H9 (cell line): ENCODE measurements around the gene MIR17HG. TPM values are rescaled to one million over a fixed set of nuclear protein-coding genes. Genes with fewer than 3 reads are reported as not detected.
"Not testable (repeated sequence)": the region's sequence is repeated elsewhere in the genome, so short reads cannot be mapped to it uniquely, and the experiment has no call there.

ENCODE experiments used
- DNase-seq: peaks from one replicate; pipeline ENCODE4 v3.0.0-alpha.2; 2017
- H2AFZ ChIP-seq: one replicate; pipeline ENCODE4 v1.6.1; 2013; ENCODE audit warnings: mild to moderate bottlenecking, low read length, control low read depth, moderate library complexity
- H2AK5ac ChIP-seq: 2 replicates; pipeline ENCODE4 v1.6.1; 2013; ENCODE audit warnings: low read length, control low read depth, mixed read lengths; ENCODE audit not compliant: insufficient read length
- H2BK120ac ChIP-seq: one replicate; pipeline ENCODE4 v1.6.1; 2013; ENCODE audit warnings: low read depth, mild to moderate bottlenecking, low read length, control low read depth, inconsistent platforms; ENCODE audit not compliant: poor library complexity, severe bottlenecking
- H2BK12ac ChIP-seq: 2 replicates; pipeline ENCODE4 v1.6.1; 2013; ENCODE audit warnings: low read length, control low read depth, mixed read lengths, low read depth; ENCODE audit not compliant: insufficient read length
- H2BK15ac ChIP-seq: 2 replicates; pipeline ENCODE4 v1.6.1; 2013; ENCODE audit warnings: low read depth, low read length, control low read depth
- H2BK20ac ChIP-seq: one replicate; pipeline ENCODE4 v1.6.1; 2013; ENCODE audit warnings: low read depth, mild to moderate bottlenecking, low read length, control low read depth, inconsistent platforms; ENCODE audit not compliant: poor library complexity, severe bottlenecking
- H2BK5ac ChIP-seq: 2 replicates; pipeline ENCODE4 v1.6.1; 2013; ENCODE audit warnings: low read length, control low read depth, mixed read lengths; ENCODE audit not compliant: insufficient read length
- H3K14ac ChIP-seq: 2 replicates; pipeline ENCODE4 v1.6.1; 2013; ENCODE audit warnings: low read length, control low read depth; ENCODE audit not compliant: insufficient read depth
- H3K18ac ChIP-seq: 2 replicates; pipeline ENCODE4 v1.6.1; 2013; ENCODE audit warnings: low read depth, mild to moderate bottlenecking, mixed read lengths, low read length, control low read depth; ENCODE audit not compliant: insufficient read length
- H3K23ac ChIP-seq: 2 replicates; pipeline ENCODE4 v1.6.1; 2013; ENCODE audit warnings: low read length, control low read depth, mixed read lengths, low read depth; ENCODE audit not compliant: insufficient read length
- H3K23me2 ChIP-seq: 2 replicates; pipeline ENCODE4 v1.6.1; 2013; ENCODE audit warnings: low read depth, mild to moderate bottlenecking, mixed read lengths, low read length, control low read depth; ENCODE audit not compliant: insufficient read length, poor library complexity, severe bottlenecking
- H3K27ac ChIP-seq: 2 replicates; pipeline ENCODE4 v1.5.1; 2013; ENCODE audit warnings: low read length, control low read depth, mixed read lengths, low read depth; ENCODE audit not compliant: insufficient read length
- H3K27me3 ChIP-seq: 2 replicates; pipeline ENCODE4 v1.6.1; 2013; ENCODE audit warnings: low read length, control low read depth, inconsistent platforms; ENCODE audit not compliant: insufficient read depth
- H3K4ac ChIP-seq: 2 replicates; pipeline ENCODE4 v1.6.1; 2013; ENCODE audit warnings: low read depth, mild to moderate bottlenecking, control low read depth, inconsistent platforms, low read length, moderate library complexity
- H3K4me1 ChIP-seq: 2 replicates; pipeline ENCODE4 v1.6.1; 2013; ENCODE audit warnings: low read length, control low read depth, inconsistent platforms; ENCODE audit not compliant: insufficient read depth
- H3K4me2 ChIP-seq: 2 replicates; pipeline ENCODE4 v1.6.1; 2013; ENCODE audit warnings: low read length, control low read depth, mixed read lengths; ENCODE audit not compliant: insufficient read length, insufficient read depth
- H3K56ac ChIP-seq: 2 replicates; pipeline ENCODE4 v1.6.1; 2013; ENCODE audit warnings: low read depth, mild to moderate bottlenecking, mixed read lengths, low read length, control low read depth; ENCODE audit not compliant: insufficient read length
- H3K79me1 ChIP-seq: 2 replicates; pipeline ENCODE4 v1.6.1; 2013; ENCODE audit warnings: low read depth, mild to moderate bottlenecking, moderate library complexity, low read length, control low read depth, inconsistent platforms; ENCODE audit not compliant: insufficient read depth, poor library complexity, severe bottlenecking
- H3K79me2 ChIP-seq: 2 replicates; pipeline ENCODE4 v1.6.1; 2013; ENCODE audit warnings: low read length, control low read depth, inconsistent platforms; ENCODE audit not compliant: insufficient read depth
- H3K9ac ChIP-seq: 2 replicates; pipeline ENCODE4 v1.6.1; 2013; ENCODE audit warnings: low read length, control low read depth, mixed read lengths; ENCODE audit not compliant: insufficient read length; ENCODE audit errors: extremely low read depth
- H3K9me3 ChIP-seq: one replicate; pipeline ENCODE4 v1.6.1; 2013; ENCODE audit warnings: low read depth, low read length, inconsistent platforms; ENCODE audit not compliant: control insufficient read depth
- H3T11ph ChIP-seq: one replicate; pipeline ENCODE4 v1.6.1; 2013; ENCODE audit warnings: mild to moderate bottlenecking, low read length, control low read depth, inconsistent platforms
- H4K20me1 ChIP-seq: one replicate; pipeline ENCODE4 v1.6.1; 2013; ENCODE audit not compliant: control insufficient read depth, insufficient read length, insufficient read depth
- H4K5ac ChIP-seq: 2 replicates; pipeline ENCODE4 v1.6.1; 2013; ENCODE audit warnings: low read depth, mild to moderate bottlenecking, mixed read lengths, low read length, control low read depth; ENCODE audit not compliant: insufficient read length
- H4K8ac ChIP-seq: replicated peaks from 2 replicates; pipeline ENCODE4 v1.6.1; 2013; ENCODE audit warnings: low read length, control low read depth, mixed read lengths, low read depth; ENCODE audit not compliant: insufficient read length
- H4K91ac ChIP-seq: 2 replicates; pipeline ENCODE4 v1.6.1; 2013; ENCODE audit warnings: low read depth, mild to moderate bottlenecking, moderate library complexity, mixed read lengths, low read length, control low read depth; ENCODE audit not compliant: insufficient read length
- H3K27ac Mint-ChIP-seq, 3 experiments: 2 replicates in 2 of 3; 3 replicates in 1 of 3; pipeline ENCODE4 v1.8.0; 2020 to 2021; ENCODE audit warnings: mixed read lengths in 3 of 3, mild to moderate bottlenecking in 1 of 3, moderate library complexity in 1 of 3
- H3K27me3 Mint-ChIP-seq: 2 replicates; pipeline ENCODE4 v1.8.0; 2021; ENCODE audit warnings: low read depth, mild to moderate bottlenecking, moderate library complexity, mixed read lengths
- H3K36me3 Mint-ChIP-seq, 3 experiments: 2 replicates in 2 of 3; 3 replicates in 1 of 3; pipeline ENCODE4 v1.8.0; 2020 to 2021; ENCODE audit warnings: low read depth in 3 of 3, mixed read lengths in 3 of 3; ENCODE audit not compliant: insufficient read depth in 1 of 3
- H3K4me1 Mint-ChIP-seq, 2 experiments: 2 replicates each; pipeline ENCODE4 v1.8.0; 2020; ENCODE audit warnings: mixed read lengths in 2 of 2
- H3K4me3 Mint-ChIP-seq, 2 experiments: 2 replicates in 1 of 2; 3 replicates in 1 of 2; pipeline ENCODE4 v1.8.0; 2020 to 2021; ENCODE audit warnings: mild to moderate bottlenecking in 2 of 2, mixed read lengths in 2 of 2, moderate library complexity in 1 of 2
- H3K9me3 Mint-ChIP-seq, 2 experiments: 2 replicates in 1 of 2; 3 replicates in 1 of 2; pipeline ENCODE4 v1.8.0; 2020; ENCODE audit warnings: mild to moderate bottlenecking in 2 of 2, mixed read lengths in 2 of 2, moderate library complexity in 1 of 2
- WGBS: extraction: QIAGEN DNeasy Blood & Tissue Kit; methylation state at CpG from one replicate; pipeline ENCODE4 v1.1.7; 2013; ENCODE audit warnings: missing lambda C conversion rate, low lambda C conversion rate, mixed read lengths; ENCODE audit not compliant: insufficient read length; ENCODE audit errors: extremely low coverage; 5-methylcytosine and 5-hydroxymethylcytosine counted together
- total RNA-seq: library from RNA; stranded (reverse); gene quantifications from 2 replicates; pipeline ENCODE4 v1.2.1, GENCODE V29; 2021
- TF ChIP-seq, protein P1 (sequence below): fragments of 200-600 bp; sonication (generic); conservative IDR thresholded peaks from 3 replicates; pipeline ENCODE4 v1.8.0; 2021; ENCODE audit warnings: antibody characterized with exemption, mild to moderate bottlenecking

MIR17HG gene
- total RNA-seq, 1 experiment from 2014 or later = 38.7 TPM

DNA sequence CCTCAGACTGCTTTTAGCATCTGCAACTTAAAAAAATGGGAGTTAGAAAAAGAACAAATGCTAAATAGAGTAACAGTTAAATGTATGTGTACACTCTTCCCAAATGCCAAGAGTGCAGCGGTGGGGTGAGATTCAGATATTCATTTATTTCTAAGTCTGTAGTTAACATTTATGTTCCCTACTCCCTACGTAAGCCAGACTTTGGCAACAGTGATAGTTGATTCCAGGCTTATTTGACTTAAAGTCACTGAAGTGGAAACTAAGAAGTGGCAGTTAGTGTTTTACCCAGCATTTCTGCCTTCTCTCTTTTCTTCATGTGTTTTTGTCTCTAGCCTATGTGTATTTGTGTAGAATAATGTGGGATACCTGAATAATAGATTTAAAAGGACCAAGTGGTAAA is 4.5 kb downstream of the MIR17HG start:
- H3K23ac ChIP-seq = no peak overlapping the region
- H3K4me3 Mint-ChIP-seq = peak overlapping the region; percentile 37 to 90; a peak in 3 of 5 replicates
- no peak overlapping the region for H2BK120ac ChIP-seq
- H3K4me1 Mint-ChIP-seq = peaks cover 24 to 35% of the 10 kb centered on the region in 2 experiments
- H2BK15ac ChIP-seq = no peak overlapping the region
- WGBS = no CpG with 5 or more reads among the region's 2 CpGs
- no peak overlapping the region for H3T11ph ChIP-seq
- H3K18ac ChIP-seq = no peak overlapping the region
- H3K56ac ChIP-seq = no peak overlapping the region
- H4K91ac ChIP-seq = no peak overlapping the region
- no peak overlapping the region for H2AK5ac ChIP-seq
- no peak for DNase-seq
- no peaks in the 10 kb centered on the region for H4K20me1 ChIP-seq
- no peak overlapping the region for H2BK20ac ChIP-seq
- H4K8ac ChIP-seq = no peak overlapping the region
- H3K27me3 Mint-ChIP-seq = no peaks in the 10 kb centered on the region; the same call in 1 of the 2 replicates
- H3K9me3 ChIP-seq = no peaks in the 10 kb centered on the region
- H3K27me3 ChIP-seq = no peaks in the 10 kb centered on the region
- TF ChIP-seq, protein P1, sequence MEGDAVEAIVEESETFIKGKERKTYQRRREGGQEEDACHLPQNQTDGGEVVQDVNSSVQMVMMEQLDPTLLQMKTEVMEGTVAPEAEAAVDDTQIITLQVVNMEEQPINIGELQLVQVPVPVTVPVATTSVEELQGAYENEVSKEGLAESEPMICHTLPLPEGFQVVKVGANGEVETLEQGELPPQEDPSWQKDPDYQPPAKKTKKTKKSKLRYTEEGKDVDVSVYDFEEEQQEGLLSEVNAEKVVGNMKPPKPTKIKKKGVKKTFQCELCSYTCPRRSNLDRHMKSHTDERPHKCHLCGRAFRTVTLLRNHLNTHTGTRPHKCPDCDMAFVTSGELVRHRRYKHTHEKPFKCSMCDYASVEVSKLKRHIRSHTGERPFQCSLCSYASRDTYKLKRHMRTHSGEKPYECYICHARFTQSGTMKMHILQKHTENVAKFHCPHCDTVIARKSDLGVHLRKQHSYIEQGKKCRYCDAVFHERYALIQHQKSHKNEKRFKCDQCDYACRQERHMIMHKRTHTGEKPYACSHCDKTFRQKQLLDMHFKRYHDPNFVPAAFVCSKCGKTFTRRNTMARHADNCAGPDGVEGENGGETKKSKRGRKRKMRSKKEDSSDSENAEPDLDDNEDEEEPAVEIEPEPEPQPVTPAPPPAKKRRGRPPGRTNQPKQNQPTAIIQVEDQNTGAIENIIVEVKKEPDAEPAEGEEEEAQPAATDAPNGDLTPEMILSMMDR = no peak
- H3K79me1 ChIP-seq = peaks cover 4% of the 10 kb centered on the region
- no peak overlapping the region for H4K5ac ChIP-seq
- peaks cover 17% of the 10 kb centered on the region for H3K79me2 ChIP-seq
- peaks cover 60 to 81% (median 75%) of the 10 kb centered on the region in 3 experiments for H3K36me3 Mint-ChIP-seq
- H3K9ac ChIP-seq = no peak overlapping the region
- H3K14ac ChIP-seq = no peak overlapping the region
- H3K4ac ChIP-seq = no peak overlapping the region
- no peak overlapping the region for H2BK12ac ChIP-seq
- H3K4me2 ChIP-seq = no peak overlapping the region
- H3K9me3 Mint-ChIP-seq = peaks cover 0 to 6% of the 10 kb centered on the region in 2 experiments; a peak in 2 of 5 replicates
- H2AFZ ChIP-seq = no peak overlapping the region
- peaks cover under 1% of the 10 kb centered on the region for H3K23me2 ChIP-seq
- peak overlapping the region in 1 of 3 experiments; percentile 27; a peak in 1 of 7 replicates for H3K27ac Mint-ChIP-seq
- no peak overlapping the region for H2BK5ac ChIP-seq
- H3K4me1 ChIP-seq = no peaks in the 10 kb centered on the region
- no peak overlapping the region for H3K27ac ChIP-seq

DNA sequence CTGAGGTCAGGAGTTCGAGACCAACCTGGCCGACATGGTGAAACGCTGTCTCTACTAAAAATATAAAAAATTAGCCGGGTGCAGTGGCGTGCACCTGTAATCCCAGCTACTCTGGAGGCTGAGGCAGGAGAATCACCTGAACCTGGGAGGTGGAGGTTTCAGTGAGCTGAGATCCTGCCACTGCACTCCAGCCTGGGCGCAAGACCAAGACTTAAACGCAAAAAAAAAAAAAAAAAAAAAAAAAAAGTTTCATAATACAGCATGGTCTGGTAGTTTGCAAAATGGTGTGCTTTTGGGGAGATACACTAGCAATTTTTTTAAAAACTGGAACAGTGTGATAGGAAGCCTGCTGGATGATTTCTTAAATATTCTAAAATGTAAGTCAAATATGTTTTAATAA is 5.4 kb downstream of the MIR17HG start:
- H4K91ac ChIP-seq, H3K27me3 ChIP-seq, H4K8ac ChIP-seq, H4K5ac ChIP-seq, H3K4ac ChIP-seq, H4K20me1 ChIP-seq, H3K23ac ChIP-seq, H3K18ac ChIP-seq, H2BK20ac ChIP-seq, H3K23me2 ChIP-seq, H2BK12ac ChIP-seq, H3K27me3 Mint-ChIP-seq, H3K79me1 ChIP-seq, H2BK15ac ChIP-seq, H3K27ac ChIP-seq, H2BK5ac ChIP-seq, DNase-seq, H3K4me2 ChIP-seq, H3K9me3 ChIP-seq, H2BK120ac ChIP-seq, H3K56ac ChIP-seq, H3K14ac ChIP-seq, H3K9me3 Mint-ChIP-seq, H3K9ac ChIP-seq, H3T11ph ChIP-seq, H2AFZ ChIP-seq, H2AK5ac ChIP-seq, H3K4me1 ChIP-seq: not testable (repeated sequence)
- Mint-ChIP-seq H3K4me1 (peaks cover 24 to 34% of the 10 kb centered on the region in 2 experiments), H3K36me3 (peaks cover 62 to 85% (median 75%) of the 10 kb centered on the region in 3 experiments), H3K4me3 (peak overlapping the region in 1 of 2 experiments; percentile 46; a peak in 2 of 5 replicates), H3K27ac (peak overlapping the region in 1 of 3 experiments; percentile 89; a peak in 1 of 7 replicates)
- H3K79me2 ChIP-seq = peaks cover 17% of the 10 kb centered on the region
- WGBS = no CpG with 5 or more reads among the region's 7 CpGs
